OCI-LY1 (cell line): ENCODE data around the gene LSM2.

Experiments
- H2AFZ ChIP-seq: fragments of 200-600 bp; sonication (generic), shearing (Covaris generic); 2 replicates; pipeline ENCODE4 v1.6.0; 2014; ENCODE audit warnings: antibody characterized with exemption, mild to moderate bottlenecking, low read length
- H3F3A ChIP-seq: fragments of 200-600 bp; sonication (generic), shearing (Covaris generic); 2 replicates; pipeline ENCODE4 v1.6.0; 2014; ENCODE audit warnings: mild to moderate bottlenecking, antibody characterized with exemption, low read length, moderate library complexity; ENCODE audit not compliant: insufficient read depth
- H3K27ac ChIP-seq: fragments of 200-600 bp; sonication (generic); 2 replicates; pipeline ENCODE4 v1.5.1; 2014; ENCODE audit warnings: low read length, mixed run types, mild to moderate bottlenecking, low read depth; ENCODE audit not compliant: poor library complexity, severe bottlenecking
- H3K27me3 ChIP-seq: fragments of 200-600 bp; sonication (generic); 2 replicates; pipeline ENCODE4 v1.6.0; 2014; ENCODE audit warnings: antibody characterized with exemption, mild to moderate bottlenecking, low read length, moderate library complexity; ENCODE audit not compliant: insufficient read depth
- H3K36me3 ChIP-seq: fragments of 200-600 bp; sonication (generic); 2 replicates; pipeline ENCODE4 v1.6.1; 2014; ENCODE audit warnings: mild to moderate bottlenecking, antibody characterized with exemption, low read length, moderate library complexity, mixed read lengths; ENCODE audit not compliant: insufficient read depth
- H3K4me1 ChIP-seq: fragments of 200-600 bp; sonication (generic); 2 replicates; pipeline ENCODE4 v1.5.1; 2014; ENCODE audit warnings: mild to moderate bottlenecking, low read length, moderate library complexity; ENCODE audit not compliant: insufficient read depth, severe bottlenecking
- H3K4me2 ChIP-seq: fragments of 200-600 bp; sonication (generic), shearing (Covaris generic); 2 replicates; pipeline ENCODE4 v1.6.1; 2014; ENCODE audit warnings: low read length
- H3K4me3 ChIP-seq: fragments of 200-600 bp; sonication (generic); 2 replicates; pipeline ENCODE4 v1.5.1; 2014; ENCODE audit warnings: low read length, low read depth, mild to moderate bottlenecking, mixed read lengths; ENCODE audit not compliant: poor library complexity, severe bottlenecking
- H3K79me2 ChIP-seq: fragments of 200-600 bp; shearing (Covaris generic); 2 replicates; pipeline ENCODE4 v1.6.1; 2016; ENCODE audit warnings: mixed run types, low read length, mixed read lengths; ENCODE audit not compliant: insufficient read depth
- H3K9ac ChIP-seq: fragments of 200-600 bp; sonication (generic), shearing (Covaris generic); 2 replicates; pipeline ENCODE4 v1.6.1; 2014; ENCODE audit warnings: mild to moderate bottlenecking, low read length, mixed read lengths
- H3K9me2 ChIP-seq: fragments of 200-600 bp; sonication (generic), shearing (Covaris generic); 2 replicates; pipeline ENCODE4 v1.6.1; 2014; ENCODE audit warnings: low read depth, mild to moderate bottlenecking, low read length, mixed read lengths
- H3K9me3 ChIP-seq: fragments of 200-600 bp; shearing (Covaris generic); 2 replicates; pipeline ENCODE4 v1.6.1; 2014; ENCODE audit warnings: low read length, mixed read lengths
- H4K20me1 ChIP-seq: fragments of 200-600 bp; sonication (generic), shearing (Covaris generic); 2 replicates; pipeline ENCODE4 v1.6.0; 2016; ENCODE audit warnings: mild to moderate bottlenecking, low read length; ENCODE audit not compliant: insufficient read depth
- CTCF ChIP-seq: fragments of 200-600 bp; sonication (generic), shearing (Covaris generic); IDR thresholded peaks from 2 replicates; pipeline ENCODE4 v1.5.1; 2017; ENCODE audit warnings: mild to moderate bottlenecking, antibody characterized with exemption, low read length, moderate library complexity, mixed read lengths
- EZH2 ChIP-seq: fragments of 200-600 bp; sonication (generic), shearing (Covaris generic); IDR thresholded peaks from 2 replicates; pipeline ENCODE4 v1.8.0; 2017; ENCODE audit warnings: borderline replicate concordance, mixed run types, mild to moderate bottlenecking, antibody characterized with exemption, low read length, moderate library complexity, mixed read lengths

LSM2 gene

GRCh38 chr6:31829633-31830283, 23.0 kb upstream of the LSM2 start:
- Histone ChIP-seq H4K20me1 (no peaks in the 10 kb centered on the region), H3K9me2 (no peaks in the 10 kb centered on the region), H3K4me2 (peak overlapping the region; percentile 88), H3K79me2 (peaks cover 26% of the 10 kb centered on the region), H3K27ac (peak overlapping the region; percentile 97), H3K9me3 (no peaks in the 10 kb centered on the region), H3K4me3 (peak overlapping the region; percentile 75), H2AFZ (no peak overlapping the region), H3K4me1 (peaks cover 53% of the 10 kb centered on the region), H3K36me3 (peaks cover under 1% of the 10 kb centered on the region; the same call in 1 of the 2 replicates), H3K27me3 (no peaks in the 10 kb centered on the region), H3F3A (peaks cover 16% of the 10 kb centered on the region), H3K9ac (peak overlapping the region; percentile 75)
- no peak for TF ChIP-seq EZH2
- TF ChIP-seq CTCF, result peak; percentile 56

GRCh38 chr6:31827286-31828079, 20.7 kb upstream of the LSM2 start, which contains the start of gene HSPA1B:
Gene HSPA1B, plus strand, starts transcription at chr6:31827738. Its CDS starts 213 bp downstream, at chr6:31827951.
- Histone ChIP-seq H3K27me3 (no peaks in the 10 kb centered on the region), H3K9ac (peak within 1 kb of the TSS; percentile 76), H3K4me2 (peak within 1 kb of the TSS; percentile 81), H3K79me2 (peaks cover 22% of the 10 kb centered on the region), H3K4me3 (peak within 1 kb of the TSS; percentile 62), H4K20me1 (no peaks in the 10 kb centered on the region), H2AFZ (0 out of 2 replicates have a peak within 1 kb of the TSS, but pooled peaks have one; percentile 12), H3F3A (peaks cover 10% of the 10 kb centered on the region; the same call in 1 of the 2 replicates), H3K36me3 (no peaks in the 10 kb centered on the region), H3K27ac (peak within 1 kb of the TSS; percentile 91), H3K4me1 (peaks cover 41% of the 10 kb centered on the region), H3K9me2 (no peaks in the 10 kb centered on the region), H3K9me3 (no peaks in the 10 kb centered on the region)
- no peak for TF ChIP-seq EZH2
- TF ChIP-seq CTCF, result no peak

- H3K27ac ChIP-seq, result peak overlapping the region; percentile 91
- H3K4me2 ChIP-seq, result peak overlapping the region; percentile 81
- H3F3A ChIP-seq, result peaks cover 6% of the 10 kb centered on the region; the same call in 1 of the 2 replicates
- H3K79me2 ChIP-seq, result peaks cover 22% of the 10 kb centered on the region
- no peaks in the 10 kb centered on the region for H3K36me3 ChIP-seq
- H3K27me3 ChIP-seq, result no peaks in the 10 kb centered on the region
- H4K20me1 ChIP-seq, result no peaks in the 10 kb centered on the region
- H3K9me2 ChIP-seq, result no peaks in the 10 kb centered on the region
- H3K4me1 ChIP-seq, result peaks cover 41% of the 10 kb centered on the region
- no peak for TF ChIP-seq CTCF
- TF ChIP-seq EZH2, result no peak
- no peaks in the 10 kb centered on the region for H3K9me3 ChIP-seq
- H3K9ac ChIP-seq, result peak overlapping the region; percentile 76
- H3K4me3 ChIP-seq, result peak overlapping the region; percentile 62
- 0 out of 2 replicates have a peak overlapping the region, but pooled peaks have one; percentile 12 for H2AFZ ChIP-seq
Observed at GRCh38 chr6:31826793-31827285, 20.1 kb upstream of the LSM2 start.
